Fibroblast of the aortic adventitia (primary cell): ENCODE results near the gene AGR2. TPM values are rescaled to one million over a fixed set of nuclear protein-coding genes. Genes with fewer than 3 reads are reported as not detected.

Experiments
- DNase-seq: peaks from one replicate; pipeline ENCODE4 v3.0.0-alpha.2; 2010; ENCODE audit warnings: low read depth
- H3K4me3 ChIP-seq: 2 replicates; pipeline ENCODE4 v1.5.1; 2011; ENCODE audit warnings: low read depth, mild to moderate bottlenecking, control low read depth, low read length, moderate library complexity
- total RNA-seq: library from RNA; depleted of rRNA; stranded (reverse); fragments of >200 nt; gene quantifications from 2 replicates; pipeline ENCODE4 v1.2.3, GENCODE V29; 2012; ENCODE audit warnings: low replicate concordance
- TF ChIP-seq, protein P1 (sequence below): IDR thresholded peaks from 2 replicates; pipeline ENCODE4 v1.5.1; 2011; ENCODE audit warnings: mild to moderate bottlenecking, low read length, control low read depth, inconsistent platforms; ENCODE audit not compliant: insufficient read depth

Gene AGR2
- total RNA-seq, 1 donor: not detected

DNA sequence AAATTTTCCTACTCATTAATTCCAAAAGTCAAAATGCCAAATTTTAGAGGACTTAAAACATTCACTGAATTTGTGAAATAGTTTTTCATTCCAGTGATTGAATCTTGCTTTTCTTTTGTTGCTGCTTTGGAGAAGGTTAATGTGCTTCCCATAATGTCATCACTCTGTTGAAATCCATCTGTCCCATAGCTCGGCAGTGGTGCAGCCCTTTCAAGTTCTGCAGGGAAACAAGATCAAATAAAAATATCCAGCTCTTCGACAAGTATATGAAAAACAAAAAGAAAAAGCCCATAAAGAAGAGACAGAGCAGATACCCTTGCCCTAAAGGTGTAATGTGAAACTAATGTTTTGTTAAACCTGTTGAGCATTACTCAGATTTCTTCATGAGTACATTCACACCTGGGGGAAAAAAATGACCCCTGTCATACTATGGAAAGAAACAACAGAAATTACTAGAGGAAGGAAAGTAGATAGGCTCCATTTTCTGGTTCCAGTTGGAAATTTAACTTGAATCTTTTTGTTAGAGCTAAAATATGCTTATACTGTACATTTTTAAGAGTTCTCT is 41.9 kb upstream of the AGR2 start:
- no peak for DNase-seq
- TF ChIP-seq, protein P1, sequence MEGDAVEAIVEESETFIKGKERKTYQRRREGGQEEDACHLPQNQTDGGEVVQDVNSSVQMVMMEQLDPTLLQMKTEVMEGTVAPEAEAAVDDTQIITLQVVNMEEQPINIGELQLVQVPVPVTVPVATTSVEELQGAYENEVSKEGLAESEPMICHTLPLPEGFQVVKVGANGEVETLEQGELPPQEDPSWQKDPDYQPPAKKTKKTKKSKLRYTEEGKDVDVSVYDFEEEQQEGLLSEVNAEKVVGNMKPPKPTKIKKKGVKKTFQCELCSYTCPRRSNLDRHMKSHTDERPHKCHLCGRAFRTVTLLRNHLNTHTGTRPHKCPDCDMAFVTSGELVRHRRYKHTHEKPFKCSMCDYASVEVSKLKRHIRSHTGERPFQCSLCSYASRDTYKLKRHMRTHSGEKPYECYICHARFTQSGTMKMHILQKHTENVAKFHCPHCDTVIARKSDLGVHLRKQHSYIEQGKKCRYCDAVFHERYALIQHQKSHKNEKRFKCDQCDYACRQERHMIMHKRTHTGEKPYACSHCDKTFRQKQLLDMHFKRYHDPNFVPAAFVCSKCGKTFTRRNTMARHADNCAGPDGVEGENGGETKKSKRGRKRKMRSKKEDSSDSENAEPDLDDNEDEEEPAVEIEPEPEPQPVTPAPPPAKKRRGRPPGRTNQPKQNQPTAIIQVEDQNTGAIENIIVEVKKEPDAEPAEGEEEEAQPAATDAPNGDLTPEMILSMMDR: no peak
- H3K4me3 ChIP-seq: no peak overlapping the region

DNA sequence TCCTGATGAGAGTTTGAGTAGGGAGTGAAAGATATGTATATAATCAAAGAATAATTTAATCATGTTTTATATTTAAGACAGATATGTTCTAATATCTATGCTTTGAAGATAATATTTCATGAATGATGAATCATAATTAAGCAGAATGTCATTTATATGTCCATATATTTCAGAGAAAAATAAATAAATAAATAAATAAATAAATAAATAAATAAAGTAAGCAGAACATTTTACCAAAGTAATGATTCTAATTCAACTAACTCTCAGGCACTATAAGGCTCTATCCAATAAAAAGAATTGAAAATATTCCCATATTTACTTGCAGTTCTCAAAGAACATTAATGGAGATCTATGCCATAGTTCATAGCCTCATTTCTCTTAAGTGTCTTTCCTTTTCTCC is 40.9 kb upstream of the AGR2 start:
- TF ChIP-seq, protein P1: no peak
- no peak for DNase-seq
- H3K4me3 ChIP-seq: no peak overlapping the region

DNA sequence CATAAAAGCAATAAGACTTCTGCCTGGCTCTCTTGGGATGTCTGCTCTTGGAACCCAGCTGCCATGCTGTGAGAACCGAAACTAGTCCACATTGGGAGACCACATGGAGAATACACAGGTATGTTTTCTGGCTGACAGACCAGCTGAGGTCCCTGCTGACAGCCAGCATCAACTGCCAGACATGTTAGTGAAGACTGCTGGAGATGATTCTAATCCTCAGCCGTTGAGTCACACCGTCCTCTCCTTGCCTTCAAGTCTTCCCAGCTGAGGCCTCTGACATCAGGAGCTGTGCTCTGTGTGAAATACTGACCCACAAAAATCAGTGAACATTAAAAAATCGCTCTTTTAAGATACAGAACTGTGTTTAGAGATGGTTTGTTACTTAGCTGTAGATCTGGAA is 36.9 kb upstream of the AGR2 start:
- no peak for DNase-seq
- TF ChIP-seq, protein P1: no peak
- H3K4me3 ChIP-seq: no peak overlapping the region

DNA sequence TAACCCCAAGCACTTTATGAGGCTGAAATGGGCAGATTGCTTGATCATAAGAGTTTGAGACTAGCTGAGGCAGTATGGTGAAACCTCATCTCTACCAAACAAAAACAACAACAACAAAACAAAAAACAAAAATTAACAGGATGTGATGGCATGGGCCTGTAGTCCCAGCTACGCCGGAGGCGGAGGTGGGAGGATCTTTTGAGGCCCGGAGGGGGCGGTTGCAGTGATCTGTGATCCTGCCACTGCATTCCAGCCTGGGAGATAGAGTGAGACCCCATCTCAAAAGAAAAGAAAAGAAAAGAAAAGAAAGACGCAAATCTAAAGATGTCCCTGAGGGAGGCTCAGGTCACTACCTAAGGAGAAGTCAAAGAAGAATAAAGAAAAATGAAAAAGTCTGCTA is 35.3 kb upstream of the AGR2 start:
- no peak for DNase-seq
- TF ChIP-seq, protein P1: no peak

DNA sequence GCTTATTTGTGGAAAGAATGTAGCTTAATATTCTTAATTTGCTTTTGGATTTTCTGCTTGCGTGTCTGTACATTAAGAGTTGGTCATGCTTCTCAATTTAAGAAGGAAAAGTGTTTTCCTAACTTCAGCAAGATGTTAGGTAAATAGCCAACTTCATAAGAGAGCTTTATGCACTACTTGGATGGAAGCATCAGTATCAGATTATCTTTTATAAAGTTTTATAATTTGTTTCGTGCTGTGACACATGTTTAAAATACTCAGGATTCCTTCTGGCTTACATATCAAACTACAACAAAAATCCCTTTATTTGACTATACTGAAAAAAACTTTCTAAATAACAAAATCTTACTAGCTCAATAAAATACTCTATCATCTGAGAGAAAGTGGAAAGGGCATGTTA is 34.8 kb upstream of the AGR2 start:
- TF ChIP-seq, protein P1: no peak
- no peak overlapping the region for H3K4me3 ChIP-seq
- peak; percentile 20 for DNase-seq

More for the DNA sequence above, 35.3 kb upstream of the AGR2 start:
- no peak overlapping the region for H3K4me3 ChIP-seq

DNA sequence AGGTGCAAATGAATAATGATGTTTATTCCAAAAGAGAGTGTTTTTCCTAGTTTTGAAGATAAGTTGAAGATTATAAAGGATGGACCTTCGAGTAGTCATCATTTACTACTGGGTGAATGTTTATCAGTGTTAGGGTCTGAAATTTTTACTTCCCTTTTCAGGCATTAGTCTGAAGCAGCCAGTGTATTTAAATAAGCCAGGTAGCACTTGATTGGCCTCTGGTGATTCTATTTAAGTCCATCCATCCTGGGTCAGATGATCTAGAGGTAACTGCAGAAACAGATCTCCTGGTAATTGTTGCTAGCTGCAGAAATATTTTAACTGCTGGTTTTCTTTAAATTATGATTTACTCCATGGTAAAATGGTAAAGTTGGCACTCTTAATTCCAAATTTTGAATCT is 34.1 kb upstream of the AGR2 start:
- DNase-seq: no peak
- H3K4me3 ChIP-seq: no peak overlapping the region
- TF ChIP-seq, protein P1: no peak

DNA sequence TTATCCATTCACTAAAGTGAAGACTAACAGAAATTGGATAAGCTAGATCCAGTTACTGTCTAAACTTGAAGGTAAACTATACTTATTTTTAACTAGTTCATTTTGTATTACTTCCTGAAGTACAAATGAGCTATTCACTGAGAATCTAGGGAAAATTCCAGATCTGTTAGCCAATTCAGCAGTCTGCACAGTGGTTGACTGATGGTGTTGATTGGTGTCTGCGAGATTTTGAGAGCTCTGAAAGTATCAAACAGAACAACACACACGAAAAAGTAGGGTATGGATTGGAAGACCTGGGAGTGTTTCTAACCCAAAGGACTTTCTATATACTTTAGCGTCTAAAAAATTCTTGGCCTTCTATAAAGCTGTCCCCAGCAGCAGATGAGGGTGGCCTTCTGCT is 33.6 kb upstream of the AGR2 start:
- no peak overlapping the region for H3K4me3 ChIP-seq
- DNase-seq: no peak
- TF ChIP-seq, protein P1: no peak
